Measurements from ENCODE around the gene TMEM190.
A peak's percentile ranks its signal among the peaks of the same experiment; 100 is the strongest.

TMEM190 gene

DNA sequence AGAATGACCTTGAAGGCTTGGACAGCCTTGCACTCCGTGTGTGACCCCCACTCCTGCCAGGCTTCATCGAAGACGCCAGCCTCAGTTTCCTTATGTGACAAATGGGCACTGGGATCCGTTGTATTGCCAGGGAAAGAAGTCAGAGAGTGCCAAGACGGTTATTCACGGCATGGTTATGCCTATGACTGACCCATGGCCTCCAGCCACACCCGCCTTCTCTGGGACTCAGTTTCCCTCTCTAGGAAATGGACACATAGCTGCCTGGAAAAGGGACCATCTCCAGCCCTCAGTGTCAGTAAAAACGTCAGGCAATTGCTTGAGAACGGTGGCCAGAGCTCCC is 31.9 kb downstream of the TMEM190 start:
- no peak for TF ChIP-seq CTCF (IDR thresholded peaks at IDR 0.05)

DNA sequence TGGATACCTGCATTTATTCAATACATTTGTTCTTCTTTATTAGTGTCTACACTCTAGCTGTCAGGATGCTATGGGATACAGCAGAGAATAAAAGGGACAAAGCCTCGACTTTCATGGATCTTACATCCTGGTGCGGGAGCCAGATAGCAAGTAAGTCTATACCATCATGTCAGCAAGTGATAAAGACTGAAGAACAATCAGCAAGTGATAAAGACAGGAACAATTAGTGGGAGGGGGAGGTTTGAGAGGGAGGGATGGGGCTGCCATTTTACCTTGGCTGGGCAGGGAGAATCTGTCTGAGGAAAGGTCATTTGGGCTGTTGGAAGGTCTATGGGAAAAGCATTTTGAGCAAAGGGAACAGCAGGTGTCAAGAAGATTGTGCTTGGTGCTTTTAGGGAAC is 33.5 kb downstream of the TMEM190 start:
- no peak for TF ChIP-seq CTCF (IDR thresholded peaks at IDR 0.05)

GRCh38 chr19:55418185-55418584 is 41.6 kb downstream of the TMEM190 start:
- TF ChIP-seq CTCF (IDR thresholded peaks at IDR 0.05): peak; percentile 58

GRCh38 chr19:55419103-55419502 is 42.5 kb downstream of the TMEM190 start:
- no peak for TF ChIP-seq CTCF (IDR thresholded peaks at IDR 0.05)

DNA sequence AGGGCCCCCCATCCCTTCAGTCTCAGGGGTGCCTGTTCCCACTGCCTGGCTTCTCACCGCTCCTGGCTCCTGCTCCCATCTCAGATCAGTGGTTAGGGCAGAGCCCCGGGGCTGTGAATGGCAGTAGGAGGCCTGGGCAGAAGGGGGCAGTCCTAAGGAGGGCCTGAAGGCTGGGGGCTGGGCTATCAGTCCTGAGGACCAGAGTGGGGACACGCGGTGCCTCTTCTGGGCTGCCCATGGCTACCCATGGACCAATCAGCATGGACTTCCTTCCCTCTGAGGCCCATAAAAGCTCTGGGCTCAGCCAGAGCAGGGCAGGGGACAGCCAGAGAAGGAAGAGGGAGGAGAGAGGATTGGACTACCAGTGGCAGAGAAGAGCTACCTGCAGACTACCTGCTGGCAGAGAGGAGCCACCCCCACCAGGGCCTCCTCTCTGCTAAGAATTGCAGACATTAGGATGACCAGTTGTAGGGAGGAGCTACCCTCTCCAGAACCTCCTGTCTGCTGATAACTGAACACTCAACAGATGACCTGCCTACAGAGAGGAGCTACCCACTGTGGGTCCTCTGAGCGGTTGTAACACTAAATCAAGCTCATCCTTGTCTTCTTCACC is 43.1 kb downstream of the TMEM190 start:
- TF ChIP-seq CTCF (IDR thresholded peaks at IDR 0.05): no peak

- TF ChIP-seq CTCF (IDR thresholded peaks at IDR 0.05): no peak
Measured at GRCh38 chr19:55423225-55424005, 46.8 kb downstream of the TMEM190 start.

GRCh38 chr19:55424518-55424917 is 47.9 kb downstream of the TMEM190 start:
- no peak for TF ChIP-seq CTCF (IDR thresholded peaks at IDR 0.05)

All from LNCAP (cell line).